ENCODE results near the gene UAP1L1.
A peak's percentile ranks its signal among the peaks of the same experiment; 100 is the strongest.

The UAP1L1 gene

DNA sequence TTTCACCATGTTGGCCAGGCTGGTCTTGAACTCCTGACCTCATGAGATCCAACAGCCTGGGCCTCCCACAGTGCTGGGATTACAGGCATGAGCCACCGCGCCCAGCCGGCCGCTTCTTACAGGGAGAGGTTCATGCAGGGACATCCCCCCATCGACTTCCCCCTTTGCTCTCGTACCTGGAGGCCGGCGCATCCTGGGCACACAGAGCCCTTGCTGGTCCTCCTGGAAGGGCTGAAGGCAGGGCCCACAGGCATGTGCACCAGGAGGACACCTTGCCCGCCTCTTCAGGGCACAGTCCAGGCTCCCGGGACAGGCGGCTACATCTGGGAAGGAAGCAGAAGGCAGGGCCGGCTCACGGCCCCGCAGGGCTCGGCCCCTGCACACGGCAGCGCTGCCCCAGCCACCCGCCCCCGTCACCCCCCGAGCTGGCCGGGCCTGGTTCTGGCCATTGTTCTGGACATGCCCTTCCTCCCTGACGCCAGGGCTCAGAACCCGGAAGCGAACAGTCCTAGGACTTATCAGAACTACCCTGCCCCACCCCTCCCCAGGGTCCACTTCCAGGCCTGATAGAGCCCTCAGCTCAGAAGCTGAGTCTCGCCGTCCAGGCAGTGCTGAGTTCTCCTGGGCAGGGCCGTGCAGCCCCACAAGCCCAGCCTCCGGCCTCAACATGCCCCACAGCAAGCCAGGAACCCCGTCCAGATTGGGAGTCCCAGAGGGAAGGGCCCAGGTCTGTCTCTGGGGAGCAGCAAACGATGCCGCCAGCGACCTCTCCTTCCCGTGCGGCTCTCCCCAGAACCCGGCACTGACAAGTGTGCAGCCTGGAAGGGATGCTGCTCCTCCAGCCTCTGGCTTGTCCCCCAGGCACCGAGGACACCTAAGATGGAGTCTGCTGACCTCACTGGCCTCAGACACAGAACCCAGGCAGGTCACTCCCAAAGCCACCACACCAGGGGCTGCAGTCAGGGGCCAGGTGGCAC is 34.3 kb upstream of the UAP1L1 start:
- DNase-seq, result no peak

DNA sequence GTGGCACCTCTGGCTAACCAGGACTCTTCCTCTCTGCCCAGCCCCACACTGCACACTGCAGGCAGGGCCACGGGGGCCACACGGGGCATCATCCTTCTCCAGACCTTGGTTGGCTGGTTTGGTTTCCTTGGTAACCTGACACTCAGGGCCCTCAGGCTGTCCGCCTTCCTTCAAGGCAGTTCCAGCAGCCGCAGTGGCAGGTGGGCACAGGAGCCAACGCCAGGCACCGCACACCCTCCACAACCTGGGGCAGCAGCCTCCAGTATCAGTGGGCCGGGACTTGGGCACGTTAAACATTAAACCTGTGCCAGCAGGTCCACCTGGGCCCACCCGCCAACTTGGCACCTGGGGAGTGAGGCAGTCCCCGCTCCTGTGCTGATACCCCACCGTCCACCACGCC is 33.3 kb upstream of the UAP1L1 start:
- DNase-seq, result no peak

DNA sequence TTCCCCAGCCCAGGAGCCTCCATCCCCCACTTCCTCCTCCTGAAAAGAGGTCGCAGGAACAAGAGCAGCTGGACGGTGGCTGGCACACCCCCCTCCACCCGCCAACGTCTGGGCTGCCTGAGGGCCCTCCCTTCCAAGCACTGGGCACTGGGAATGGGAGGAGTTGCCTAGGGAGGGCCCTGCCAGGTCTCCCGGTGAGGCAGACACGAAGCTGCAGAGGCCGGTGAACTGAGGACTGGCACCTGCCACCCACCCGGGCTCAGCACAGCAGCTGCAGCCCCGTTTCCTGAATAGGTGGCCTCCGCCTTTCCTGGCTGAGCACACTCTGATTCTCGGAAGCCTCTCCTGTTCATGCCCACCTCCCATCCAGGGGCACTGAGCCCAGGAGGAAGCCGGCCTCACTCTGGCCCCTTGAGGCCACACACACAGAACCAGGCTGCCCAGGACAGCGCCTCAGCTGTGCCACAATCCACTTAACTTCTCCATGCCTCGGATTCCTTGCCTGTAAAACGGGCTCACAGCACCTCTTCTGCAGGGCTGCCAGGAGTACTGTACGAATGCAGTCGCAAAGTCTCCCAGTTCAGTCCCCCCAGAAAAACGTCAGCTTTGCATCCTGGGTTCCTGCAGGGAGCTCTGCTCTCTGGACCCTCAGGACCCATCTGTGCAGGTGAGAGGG is 32.7 kb upstream of the UAP1L1 start:
- peak; percentile 23 for DNase-seq

DNA sequence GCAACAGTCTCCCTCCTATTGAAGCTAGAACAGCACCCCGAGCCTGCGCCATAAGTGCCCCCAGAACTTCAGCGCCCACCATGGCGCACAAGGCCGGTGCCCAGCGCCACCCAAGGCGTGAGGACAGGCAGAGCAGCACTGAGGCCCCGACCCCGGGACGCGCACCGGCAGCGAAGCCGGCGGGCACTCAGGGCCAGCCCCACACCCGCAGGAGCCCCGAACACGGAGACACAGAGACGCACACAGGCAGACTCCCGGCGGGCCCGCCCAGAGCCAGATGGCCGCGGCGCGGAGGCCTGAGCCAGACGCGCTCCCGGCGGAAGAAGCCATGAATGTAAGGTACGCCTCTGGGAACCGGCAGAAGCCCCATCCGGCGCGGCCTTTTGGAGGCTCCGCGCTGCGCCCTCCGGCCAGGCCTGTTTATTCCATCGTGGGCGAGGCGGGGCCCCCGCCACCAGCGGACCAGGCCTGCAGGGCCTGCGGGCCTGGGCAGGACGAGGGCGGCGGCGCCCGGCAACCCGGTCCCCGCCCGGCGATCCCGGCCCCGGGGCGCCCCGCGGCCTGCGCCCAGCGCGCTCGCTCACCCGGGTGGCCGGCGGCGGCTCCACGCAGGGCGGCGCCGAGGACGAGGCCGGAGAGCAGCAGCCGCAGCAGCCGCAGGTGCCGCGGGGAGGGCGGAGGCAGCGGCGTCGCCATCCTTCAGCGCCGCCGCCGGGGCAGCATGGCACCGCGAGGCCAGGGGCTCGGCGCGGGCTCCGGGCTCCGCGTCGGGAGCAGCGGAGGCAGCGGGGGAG is 31.8 kb upstream of the UAP1L1 start:
- no peak for DNase-seq

DNA sequence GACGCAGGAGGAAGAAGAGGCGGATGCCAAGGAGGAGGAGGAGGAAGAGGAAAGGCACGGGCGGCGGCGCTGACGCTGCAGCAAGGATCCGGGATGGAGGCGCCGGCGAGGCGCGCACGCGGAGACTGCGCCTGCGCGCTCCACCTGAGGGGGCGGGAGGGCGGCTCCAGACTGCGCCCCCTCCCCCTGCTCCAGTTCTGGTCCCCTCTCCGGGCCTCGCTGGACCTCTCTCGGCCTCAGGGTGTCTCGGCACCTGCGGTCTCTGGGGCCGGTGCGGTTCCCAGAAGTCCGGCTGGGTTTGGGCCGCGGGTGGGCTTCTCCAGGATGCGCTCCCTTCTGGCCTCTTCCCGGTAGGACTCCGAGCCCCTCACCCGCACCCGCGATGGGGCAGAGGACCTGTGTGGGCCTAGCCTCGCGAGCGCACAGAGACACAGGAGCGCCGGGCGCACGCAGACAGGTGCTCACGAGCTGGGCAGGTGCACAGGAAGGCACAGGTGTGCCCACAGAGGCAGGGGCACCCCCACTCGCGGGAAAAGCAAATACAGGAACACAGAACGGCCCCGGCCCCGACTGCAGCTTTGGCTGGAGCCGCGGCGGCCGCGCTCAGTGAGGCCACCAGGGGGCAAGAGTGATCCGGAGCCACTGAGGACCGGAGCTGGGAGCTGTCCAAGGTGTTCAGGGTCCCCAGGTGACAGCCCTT is 31.1 kb upstream of the UAP1L1 start, which contains the start of gene NPDC1:
Gene NPDC1 (minus strand): TSS at position 90 of the 700 bp plus-strand sequence. CDS start 188 bp downstream, outside the sequence.
- DNase-seq, result peak; percentile 69

DNA sequence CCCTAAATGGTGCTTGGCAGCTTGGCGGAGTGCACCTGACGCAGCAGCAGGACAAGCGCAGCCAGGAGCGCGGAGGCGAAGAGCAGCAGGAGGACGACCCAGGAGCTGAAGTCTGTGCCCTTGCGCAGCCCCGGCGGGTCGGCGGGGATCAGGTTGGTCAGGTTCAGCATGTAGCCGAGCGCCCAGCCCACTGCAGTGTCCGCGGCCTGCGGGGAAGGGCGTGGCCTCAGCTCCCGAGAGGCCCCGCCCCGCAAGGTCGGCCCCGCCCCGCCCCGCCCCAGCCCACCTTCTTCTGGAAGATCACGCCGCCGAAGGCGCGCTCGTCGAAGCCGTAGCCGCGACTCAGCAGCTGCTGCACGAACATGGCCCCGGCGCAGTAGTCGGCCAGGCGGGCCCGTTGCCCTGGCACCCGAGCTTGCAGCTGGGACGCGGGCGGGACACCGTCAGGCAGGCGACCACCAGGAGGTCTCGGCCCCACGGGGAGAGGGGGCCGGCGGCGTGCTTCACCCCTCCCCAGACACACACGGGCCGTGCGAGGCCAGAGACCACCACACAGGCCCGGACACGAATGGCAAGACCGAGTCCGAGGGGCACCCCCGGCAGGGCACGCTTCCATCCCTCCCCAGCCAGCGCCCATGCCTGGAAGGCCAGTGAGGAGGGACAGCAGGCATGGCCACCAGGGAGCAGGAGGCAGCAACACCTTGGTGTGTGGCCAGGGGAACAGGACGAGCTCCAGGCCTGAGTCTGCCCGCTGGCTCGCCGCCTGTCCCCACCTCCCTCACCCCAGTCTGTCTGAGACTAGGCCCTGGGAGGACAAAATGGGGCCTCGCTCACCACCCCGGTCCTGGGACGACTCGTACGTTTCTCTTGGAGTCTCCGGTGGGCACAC is 28.4 kb upstream of the UAP1L1 start:
- peak; percentile 24 for DNase-seq

DNA sequence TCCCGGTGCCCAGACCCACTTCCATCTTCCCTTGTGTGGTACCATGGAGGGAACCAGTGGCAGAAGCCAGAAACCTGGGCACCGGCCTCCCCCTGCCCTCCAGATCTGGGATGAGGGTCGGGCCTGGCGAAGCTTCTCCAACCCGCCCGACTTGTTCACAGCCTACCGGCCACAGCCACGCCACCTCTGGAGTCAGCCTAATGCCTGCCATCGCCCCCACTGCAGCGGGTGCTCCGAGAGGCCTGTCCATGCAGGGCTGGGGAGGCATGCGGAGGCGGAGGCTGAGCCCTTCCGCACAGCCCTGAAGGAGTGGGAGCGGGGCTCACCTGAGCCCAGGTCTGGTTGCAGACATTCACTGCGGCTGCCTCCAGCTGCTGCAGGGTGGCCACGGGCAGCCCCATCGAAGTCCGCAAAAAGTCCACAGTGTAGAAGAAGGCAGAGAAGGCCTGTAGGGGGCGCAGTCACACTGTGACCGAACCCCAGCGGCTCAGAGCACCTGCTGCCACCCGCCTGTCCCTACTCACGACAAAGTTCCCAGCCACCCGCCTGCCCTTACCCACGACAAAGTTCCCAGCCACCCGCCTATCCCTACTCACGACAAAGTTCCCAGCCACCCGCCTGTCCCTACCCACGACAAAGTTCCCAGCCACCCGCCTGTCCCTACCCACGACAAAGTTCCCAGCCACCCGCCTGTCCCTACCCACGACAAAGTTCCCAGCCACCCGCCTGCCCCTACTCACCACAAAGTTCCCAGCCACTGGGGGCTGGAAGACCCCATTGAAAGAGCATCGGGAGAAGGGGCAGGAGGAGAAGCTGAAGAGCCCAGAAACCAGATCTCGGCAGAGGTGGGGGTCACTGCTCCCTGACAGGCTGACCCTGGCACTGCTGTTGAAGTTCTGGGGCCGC is 27.5 kb upstream of the UAP1L1 start:
- DNase-seq, result peak; percentile 59

DNA sequence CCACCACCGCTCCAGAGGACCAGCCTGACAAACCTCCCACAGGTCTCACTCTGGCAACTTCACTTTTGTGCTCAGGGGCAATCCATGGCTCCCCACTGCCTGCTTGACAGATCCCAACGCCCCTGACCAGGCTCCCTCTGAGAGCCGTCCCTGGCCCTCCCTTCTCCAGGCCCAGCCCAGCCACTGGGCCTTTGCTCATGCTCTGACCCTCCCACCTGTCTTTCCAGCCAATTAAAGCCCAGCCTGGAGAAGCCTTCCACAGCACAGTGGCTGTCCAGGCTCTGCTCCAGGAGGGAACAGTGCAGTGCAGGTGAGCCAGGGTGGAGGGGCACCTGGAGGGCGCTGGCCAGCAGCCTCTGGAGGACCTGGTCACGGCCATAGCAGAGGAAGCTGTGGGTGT is 26.7 kb upstream of the UAP1L1 start:
- DNase-seq, result no peak

DNA sequence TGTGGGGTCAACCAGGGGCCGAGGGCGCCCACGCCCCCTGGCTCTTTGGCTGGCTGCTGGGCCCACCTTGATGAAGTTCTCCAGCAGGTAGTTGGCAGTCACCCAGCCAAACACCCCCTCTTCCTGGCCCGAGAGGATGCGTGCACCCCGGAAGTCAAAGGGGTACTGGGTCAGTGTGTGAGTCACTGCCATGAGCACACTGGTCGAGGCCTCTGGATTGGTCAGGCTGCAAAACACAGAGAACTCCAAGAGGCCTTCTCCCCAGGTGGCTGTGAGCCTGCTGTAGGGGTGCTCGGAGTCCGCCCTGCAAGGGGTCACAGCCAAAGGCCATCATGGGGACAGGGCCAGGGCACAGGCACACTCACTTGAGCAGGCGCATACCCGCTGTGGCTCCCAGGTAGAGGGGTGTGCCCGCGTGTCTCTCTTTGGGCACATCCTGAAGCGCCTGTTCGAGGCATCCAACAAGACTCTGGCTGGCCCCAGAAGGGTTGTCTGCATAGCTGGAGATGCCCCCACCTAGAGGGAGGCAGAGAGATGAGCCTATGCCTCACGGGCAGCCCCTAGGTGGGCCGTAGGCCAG is 26.1 kb upstream of the UAP1L1 start:
- no peak for DNase-seq

DNA sequence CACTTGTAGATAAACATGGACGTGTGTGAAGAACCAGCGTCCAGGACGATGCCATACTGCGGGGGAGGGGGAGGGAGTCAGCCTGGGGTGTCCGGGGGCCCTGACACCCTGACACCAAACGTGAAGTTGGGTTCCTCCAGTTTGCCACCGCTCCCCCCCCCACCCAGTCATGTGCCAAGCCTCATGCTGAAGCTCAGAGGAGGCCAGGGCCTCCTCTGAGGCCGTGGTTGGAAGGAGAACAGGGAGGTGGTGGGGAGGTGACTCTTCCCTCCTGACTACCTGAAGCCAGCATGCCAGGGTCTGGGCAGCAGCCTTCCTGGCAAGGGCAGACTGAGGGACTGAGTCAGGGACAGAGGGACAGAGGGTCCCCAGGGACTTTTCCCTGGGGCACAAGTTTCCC is 25.0 kb upstream of the UAP1L1 start:
- no peak for DNase-seq

DNA sequence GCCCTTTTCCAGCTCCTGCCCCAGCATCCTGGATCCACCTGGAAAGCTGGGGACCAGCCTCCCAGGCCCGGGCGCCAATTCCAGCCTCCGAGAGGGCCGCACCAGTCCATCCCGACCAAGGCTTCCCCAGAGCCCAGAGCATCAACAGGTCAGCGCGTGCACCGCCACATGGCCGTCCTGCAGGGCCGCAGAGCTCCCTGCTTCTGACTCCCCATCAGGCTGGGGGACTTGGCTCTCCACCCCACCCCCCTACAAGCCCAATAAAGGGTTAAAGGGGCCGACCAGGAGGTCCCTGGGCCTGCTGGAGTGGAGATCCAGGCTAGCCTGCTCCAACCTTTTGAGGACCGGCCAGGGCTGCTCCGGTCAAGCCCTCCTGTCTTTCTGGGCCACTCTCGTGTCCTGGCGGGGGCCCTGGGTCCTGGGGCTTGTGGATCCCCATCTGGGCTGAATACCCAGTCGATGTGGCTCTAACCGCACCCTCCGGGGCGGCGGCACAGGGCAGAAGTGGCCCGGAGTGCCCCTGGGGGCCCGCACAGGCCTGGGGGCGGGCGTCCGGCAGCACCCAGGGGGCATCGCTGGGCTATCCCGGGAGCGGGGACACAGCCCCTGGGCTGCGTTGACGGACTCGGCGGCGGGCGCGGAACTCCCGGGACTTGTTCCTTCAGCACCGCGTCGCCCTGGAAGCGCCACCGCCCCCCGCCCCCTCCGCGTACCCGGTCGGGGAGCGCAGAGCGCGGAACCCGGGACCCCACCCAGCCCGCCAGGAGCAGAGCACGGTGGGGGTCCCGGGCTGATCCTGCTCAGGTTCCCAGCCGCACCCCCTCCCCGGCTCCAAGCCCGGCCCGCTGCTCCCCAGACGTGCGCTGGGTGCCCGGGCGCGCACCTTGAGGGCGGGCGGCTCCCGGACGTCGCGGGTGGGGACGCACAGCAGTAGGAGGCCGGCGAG is 24.0 kb upstream of the UAP1L1 start:
- DNase-seq, result no peak

DNA sequence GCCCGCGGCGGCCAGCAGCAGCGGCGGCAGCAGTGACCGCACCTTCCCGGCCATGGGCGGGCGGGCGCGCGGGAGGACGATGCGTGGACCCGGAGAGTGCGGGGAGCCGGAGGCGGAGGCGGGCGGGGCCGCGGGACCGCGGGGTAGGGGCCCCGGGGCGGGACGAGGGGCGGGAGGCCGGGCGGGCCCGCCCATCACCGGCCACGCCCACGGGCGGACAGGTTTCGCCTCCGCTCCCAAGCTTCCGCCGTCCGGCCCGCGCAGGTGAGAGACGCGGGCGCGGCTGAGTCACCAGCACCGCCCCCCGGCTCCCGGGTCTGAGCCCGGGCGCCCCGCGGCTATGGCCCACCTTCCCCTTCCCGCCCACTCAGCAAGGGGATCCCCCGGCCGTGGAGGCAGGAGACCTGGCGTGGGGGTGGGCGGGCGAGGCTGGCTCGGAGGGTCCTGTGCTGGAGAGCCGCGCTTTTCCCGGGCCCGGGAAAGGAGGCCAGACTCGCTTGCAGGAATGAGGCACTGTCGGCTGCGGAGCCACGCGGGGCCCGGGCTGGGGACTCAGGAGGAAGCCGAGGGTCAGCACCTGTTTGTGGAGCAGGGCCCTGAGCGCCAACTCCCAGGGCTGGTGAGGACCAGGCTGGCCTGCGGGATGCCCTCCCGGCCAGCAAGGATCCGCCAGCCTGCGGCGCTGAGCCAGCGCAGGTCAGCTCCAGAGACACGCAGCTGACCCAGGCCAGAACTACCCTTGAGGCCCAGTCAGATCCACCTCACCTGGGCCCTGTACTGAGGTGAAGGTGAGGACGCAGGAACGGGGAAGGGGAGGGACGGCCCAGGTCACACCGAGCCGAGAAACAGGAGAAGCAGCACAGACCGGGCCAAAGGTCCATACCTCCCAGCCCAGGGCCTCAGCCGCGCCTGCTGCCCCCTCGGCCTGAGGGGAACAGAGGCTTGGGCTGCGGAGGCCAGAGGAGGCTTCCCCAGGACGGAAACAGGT is 23.1 kb upstream of the UAP1L1 start, which contains the start of gene ENTPD2:
Gene ENTPD2 (minus strand): TSS at position 118 of the 988 bp plus-strand sequence. CDS start 64 bp downstream, at position 54.
- DNase-seq, result no peak

DNA sequence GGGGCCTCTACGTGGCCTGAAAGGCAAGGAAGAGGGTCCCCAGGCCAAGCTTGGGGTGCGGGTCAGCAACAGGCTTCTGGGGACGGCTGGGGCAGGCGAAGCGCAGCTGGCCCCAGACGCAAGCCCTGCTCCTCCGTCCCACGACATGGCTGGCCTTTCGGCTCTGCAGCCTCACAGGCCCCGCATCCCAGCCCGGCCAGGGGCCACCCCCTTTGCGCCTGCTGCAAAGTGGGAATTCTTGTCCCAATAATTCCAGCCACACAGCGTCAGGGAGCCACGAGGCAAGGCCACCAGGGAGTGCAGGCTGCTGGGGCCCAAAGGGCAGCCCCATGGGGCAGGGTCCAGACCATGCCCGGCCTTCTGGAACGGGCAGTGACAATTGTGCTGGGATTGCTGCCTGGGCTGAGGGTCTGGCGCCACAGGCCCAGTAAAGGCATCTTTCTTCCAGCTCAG is 22.4 kb upstream of the UAP1L1 start:
- peak; percentile 80 for DNase-seq

DNA sequence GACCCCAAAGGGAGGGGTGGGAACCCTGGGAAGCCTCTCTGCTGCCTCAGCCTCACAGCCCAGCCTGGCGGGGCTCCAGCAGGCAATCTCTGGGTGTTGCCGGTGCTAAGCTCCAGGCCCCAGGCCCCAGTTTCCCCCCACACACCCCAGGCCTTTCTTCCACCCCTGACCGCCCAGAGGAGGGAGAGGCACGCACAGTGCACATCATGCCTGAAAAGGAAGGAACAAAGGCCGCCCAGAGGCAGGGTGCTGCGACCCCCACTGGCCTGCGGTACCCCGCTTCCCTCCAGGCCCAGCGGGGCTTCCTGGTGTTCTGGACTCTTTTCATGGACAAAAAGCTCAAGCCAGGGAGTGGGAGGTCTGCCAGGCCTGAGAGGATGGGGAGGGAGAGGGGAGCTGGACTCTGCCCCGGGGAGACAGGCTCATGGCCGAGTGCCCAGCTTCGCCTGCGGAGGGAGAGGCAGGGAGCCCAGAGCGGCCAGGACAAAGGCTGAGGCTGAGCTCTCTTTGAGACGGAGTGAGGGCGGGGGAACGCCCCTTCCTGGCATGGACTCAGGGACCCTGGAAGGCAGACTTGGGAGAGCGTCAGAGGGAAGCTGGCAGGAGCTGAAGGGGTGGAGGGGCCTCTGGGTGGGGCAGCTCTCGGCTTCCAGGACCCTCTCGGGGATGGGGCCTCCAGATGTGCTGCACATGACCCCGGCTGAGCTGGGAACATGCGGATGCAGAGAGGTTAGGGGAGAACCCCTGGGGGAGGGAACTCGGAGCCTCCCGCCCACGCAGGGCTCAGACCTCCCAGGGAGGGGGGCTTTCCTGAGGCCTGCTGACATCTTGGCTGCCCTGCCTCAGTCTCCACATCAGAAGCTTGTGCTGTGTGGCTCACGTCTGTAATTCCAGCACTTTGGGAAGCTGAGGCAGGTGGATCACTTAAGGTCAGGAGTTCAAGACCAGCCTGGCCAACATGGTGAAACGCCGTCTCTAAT is 21.6 kb upstream of the UAP1L1 start:
- DNase-seq, result peak; percentile 96

DNA sequence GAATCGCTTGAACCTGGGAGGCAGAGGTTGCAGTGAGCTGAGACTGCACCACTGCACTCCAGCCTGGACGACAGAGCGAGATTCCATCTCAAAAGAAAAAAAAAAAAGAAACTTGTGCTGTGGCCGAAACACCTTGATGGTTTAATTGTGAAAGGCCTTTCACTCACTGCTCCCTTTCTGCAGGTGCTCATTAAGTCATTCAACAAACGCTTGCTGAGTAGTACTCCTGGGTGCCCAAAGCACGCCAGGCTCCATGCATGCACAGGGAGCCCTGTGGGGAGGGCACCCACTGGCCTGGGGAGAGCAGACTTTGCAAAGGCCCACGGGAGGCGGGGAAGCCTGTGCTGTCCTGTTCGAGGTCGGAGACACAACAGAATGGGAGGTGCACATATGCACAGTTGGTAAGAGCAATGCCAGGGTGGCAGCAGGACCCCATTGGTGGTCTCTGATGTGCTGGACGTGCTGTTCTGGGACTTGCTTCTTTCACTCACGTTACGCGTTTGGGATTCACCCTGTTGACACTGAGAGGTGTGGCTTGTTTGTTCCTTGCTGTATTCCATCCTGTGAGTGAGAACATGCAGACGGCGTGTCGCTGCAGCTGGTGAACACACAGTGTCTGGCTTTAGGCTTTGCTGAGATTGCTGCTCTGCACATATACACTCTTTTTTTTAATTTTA is 20.4 kb upstream of the UAP1L1 start:
- no peak for DNase-seq
